HG03025 (cell line): ENCODE results near the gene NCK1.
"Not testable (repeated sequence)": the region's sequence is repeated elsewhere in the genome, so short reads cannot be mapped to it uniquely, and the experiment has no call there.

Experiments
- ATAC-seq: cut with Tn5 transposase; IDR thresholded peaks from one replicate; pipeline ENCODE4 v1.9.1; 2021; ENCODE audit warnings: mild to moderate bottlenecking, moderate library complexity; ENCODE audit not compliant: unreplicated experiment, low FRiP score

NCK1 gene

GRCh38 chr3:136939489-136939888 is 77.5 kb downstream of the NCK1 start:
- no peak for ATAC-seq

GRCh38 chr3:136942803-136943202 is 80.8 kb downstream of the NCK1 start:
- ATAC-seq = no peak

- no peak for ATAC-seq
Measured at GRCh38 chr3:136943436-136943835, 81.4 kb downstream of the NCK1 start.

GRCh38 chr3:136946978-136947377 is 85.0 kb downstream of the NCK1 start:
- ATAC-seq = no peak

- ATAC-seq = no peak
Measured at GRCh38 chr3:136947477-136947876, 85.5 kb downstream of the NCK1 start.

- ATAC-seq = no peak
Measured at GRCh38 chr3:136949146-136949545, 87.1 kb downstream of the NCK1 start.

GRCh38 chr3:136949708-136950107 is 87.7 kb downstream of the NCK1 start:
- ATAC-seq = no peak

GRCh38 chr3:136950623-136951022 is 88.6 kb downstream of the NCK1 start:
- ATAC-seq = no peak

- ATAC-seq = no peak
Measured at GRCh38 chr3:136952292-136952691, 90.3 kb downstream of the NCK1 start.

- no peak for ATAC-seq
Measured at GRCh38 chr3:136954251-136954650, 92.2 kb downstream of the NCK1 start.

- ATAC-seq = no peak
Measured at GRCh38 chr3:136954980-136955780, 93.2 kb downstream of the NCK1 start.

- ATAC-seq = no peak
Measured at GRCh38 chr3:136955813-136956212, 93.8 kb downstream of the NCK1 start.

GRCh38 chr3:136956971-136957370 is 95.0 kb downstream of the NCK1 start:
- no peak for ATAC-seq

GRCh38 chr3:136957751-136958288 is 95.8 kb downstream of the NCK1 start, which contains the start of gene IL20RB:
Gene IL20RB, plus strand, starts transcription at chr3:136957983. Its CDS starts 131 bp downstream, at chr3:136958114.
- ATAC-seq = no peak

GRCh38 chr3:136958939-136959338 is 96.9 kb downstream of the NCK1 start:
- ATAC-seq = no peak

GRCh38 chr3:136959599-136959998 is 97.6 kb downstream of the NCK1 start:
- ATAC-seq = no peak

GRCh38 chr3:136960838-136961836 is 99.1 kb downstream of the NCK1 start:
- ATAC-seq = no peak

- no peak for ATAC-seq
Measured at GRCh38 chr3:136962927-136963326, 100.9 kb downstream of the NCK1 start.

- ATAC-seq = not testable (repeated sequence)
Measured at GRCh38 chr3:136969539-136969938, 107.5 kb downstream of the NCK1 start.

GRCh38 chr3:136973352-136973751 is 111.3 kb downstream of the NCK1 start:
- ATAC-seq = no peak

GRCh38 chr3:136974670-136975069 is 112.7 kb downstream of the NCK1 start:
- no peak for ATAC-seq
